Endothelial cell of umbilical vein (primary cell): ENCODE data around the gene KCNK2. TPM values are rescaled to one million over a fixed set of nuclear protein-coding genes. Genes with fewer than 3 reads are reported as not detected.

ENCODE experiments used
- BruUV-seq: library from RNA; stranded (reverse); fragments of 400-500 nt; replicated peaks from 2 replicates; lab custom pipeline; 2021; lab: Mats Ljungman, UMichigan
- CTCF ChIA-PET: fragments of 300-600, 350-600 bp; sonication (Branson Sonifier 250); formaldehyde crosslinking; loops from one replicate; lab custom pipeline; 2021; ENCODE audit warnings: antibody characterized with exemption, inconsistent platforms; lab: Charles Lee
- POLR2A ChIA-PET: fragments of 300-600, 350-600 bp; sonication (Branson Sonifier 250); formaldehyde crosslinking; loops from one replicate; lab custom pipeline; 2021; ENCODE audit warnings: antibody characterized with exemption, inconsistent platforms; lab: Charles Lee
- DNase-seq: peaks from one replicate; pipeline ENCODE4 v3.0.0-alpha.2; 2011; ENCODE audit warnings: low read depth, low spot score
- FAIRE-seq: peaks from 2 replicates; lab custom pipeline; 2011; peaks lifted over from hg19 to GRCh38; lab: Jason Lieb, UNC
- H2AFZ ChIP-seq: 2 replicates; pipeline ENCODE4 v1.6.0; 2012; ENCODE audit warnings: low read depth, low read length, control low read depth, inconsistent platforms
- H3K27ac ChIP-seq: 2 replicates; pipeline ENCODE4 v1.5.1; 2011; ENCODE audit warnings: low read depth, mild to moderate bottlenecking, control low read depth, low read length, moderate library complexity; ENCODE audit not compliant: insufficient read depth
- H3K27me3 ChIP-seq, 2 experiments: 2 replicates each; pipeline versions ENCODE4 v1.6.0 to v1.6.1; 2011; ENCODE audit warnings: low read length in 2 of 2, mixed read lengths in 1 of 2; ENCODE audit not compliant: control insufficient read depth in 2 of 2, insufficient read depth in 2 of 2
- H3K36me3 ChIP-seq, 2 experiments: 2 replicates in 1 of 2; 3 replicates in 1 of 2; pipeline ENCODE4 v1.5.1; 2011; ENCODE audit warnings: low read length in 2 of 2, mild to moderate bottlenecking in 1 of 2, moderate library complexity in 1 of 2; ENCODE audit not compliant: control insufficient read depth in 2 of 2, insufficient read depth in 2 of 2; ENCODE audit errors: extremely low read depth in 1 of 2
- H3K4me1 ChIP-seq: 3 replicates; pipeline ENCODE4 v1.5.1; 2011; ENCODE audit warnings: mild to moderate bottlenecking, low read length; ENCODE audit not compliant: control insufficient read depth, insufficient read depth; ENCODE audit errors: extremely low read depth
- H3K4me2 ChIP-seq: 2 replicates; pipeline ENCODE4 v1.6.1; 2011; ENCODE audit warnings: low read length, control low read depth, mixed read lengths; ENCODE audit not compliant: insufficient read depth
- H3K4me3 ChIP-seq, 3 experiments: fragments of 200-600 bp in 1 of 3; sonication (generic), shearing (Covaris generic) in 1 of 3; replicated peaks in 1 of 3; 2 replicates each; pipeline ENCODE4 v1.5.1; 2011 to 2016; ENCODE audit warnings: control low read depth in 3 of 3, low read length in 3 of 3, mild to moderate bottlenecking in 2 of 3, inconsistent platforms in 1 of 3, low read depth in 1 of 3, moderate library complexity in 1 of 3; ENCODE audit not compliant: insufficient read depth in 1 of 3
- H3K79me2 ChIP-seq: 2 replicates; pipeline ENCODE4 v1.6.0; 2012; ENCODE audit warnings: low read length, inconsistent platforms; ENCODE audit not compliant: control insufficient read depth, insufficient read depth
- H3K9ac ChIP-seq: replicated peaks from 2 replicates; pipeline ENCODE3; 2011; ENCODE audit warnings: low read length, control low read depth; ENCODE audit not compliant: insufficient read depth; ENCODE audit errors: extremely low read depth
- H3K9me1 ChIP-seq: replicated peaks from 3 replicates; pipeline ENCODE4 v1.6.0; 2011; ENCODE audit warnings: mild to moderate bottlenecking, low read length; ENCODE audit not compliant: control insufficient read depth, insufficient read depth; ENCODE audit errors: extremely low read depth
- H3K9me3 ChIP-seq: replicated peaks from 2 replicates; pipeline ENCODE4 v1.5.1; 2012; ENCODE audit warnings: low read length, inconsistent platforms; ENCODE audit not compliant: control insufficient read depth, insufficient read depth
- H4K20me1 ChIP-seq: replicated peaks from 2 replicates; pipeline ENCODE3; 2011; ENCODE audit warnings: mild to moderate bottlenecking, low read length; ENCODE audit not compliant: control insufficient read depth, insufficient read depth; ENCODE audit errors: extremely low read depth
- EZH2 ChIP-seq: IDR thresholded peaks from 2 replicates; pipeline ENCODE4 v1.6.1; 2012; ENCODE audit warnings: borderline replicate concordance, low read depth, mild to moderate bottlenecking, moderate library complexity, low read length, inconsistent platforms; ENCODE audit not compliant: severe bottlenecking
- FOS ChIP-seq: IDR thresholded peaks from 2 replicates; pipeline ENCODE4 v1.6.1; 2011; ENCODE audit warnings: mild to moderate bottlenecking, low read length, moderate library complexity, borderline replicate concordance; ENCODE audit not compliant: insufficient read depth
- GATA2 ChIP-seq: IDR thresholded peaks from 2 replicates; pipeline ENCODE4 v1.7.0; 2011; ENCODE audit warnings: low read depth, mild to moderate bottlenecking, moderate library complexity, mixed read lengths, low read length; ENCODE audit not compliant: insufficient read length, insufficient read depth
- JUN ChIP-seq: IDR thresholded peaks from 2 replicates; pipeline ENCODE4 v1.6.1; 2011; ENCODE audit warnings: borderline replicate concordance, low read depth; ENCODE audit not compliant: insufficient read length, insufficient read depth
- MYC ChIP-seq: IDR thresholded peaks from one replicate; pipeline ENCODE4 v1.6.1; 2011; ENCODE audit warnings: mild to moderate bottlenecking, low read depth, low read length
- POLR2A ChIP-seq: IDR thresholded peaks from 2 replicates; pipeline ENCODE4 v1.6.1; 2012; ENCODE audit warnings: low read depth, mild to moderate bottlenecking, control low read depth, low read length
- POLR2AphosphoS5 ChIP-seq: IDR thresholded peaks from 2 replicates; pipeline ENCODE4 v1.6.1; 2012; ENCODE audit warnings: low read depth, mild to moderate bottlenecking, control low read depth, low read length, moderate library complexity; ENCODE audit not compliant: insufficient read depth
- dilution Hi-C: fragments of 300-500 bp; cut with MboI; formaldehyde crosslinking; loops from one replicate; pipeline ENCODE4 v1.15.0; 2019; ENCODE audit warnings: low sequenced_read_pairs; ENCODE audit not compliant: extremely low pct_ligation_motif_present
- intact Hi-C: fragments of 100-400 bp; cut with micrococcal nuclease; formaldehyde crosslinking; loops from one replicate; pipeline ENCODE4 v1.10.0; 2022
- polyA plus RNA-seq, 4 experiments: library from polyadenylated mRNA; depleted of rRNA in 3 of 4; stranded (reverse) in 3 of 4; unstranded in 1 of 4; fragments of >200 nt; gene quantifications; 2 replicates each; pipeline versions ENCODE4 v1.2.1 to v1.2.3, GENCODE V29; 2011 to 2012; ENCODE audit warnings: missing spikeins in 1 of 4
- total RNA-seq: library from RNA; stranded (reverse); gene quantifications from 2 replicates; pipeline ENCODE4 v1.2.3, GENCODE V29; 2021
- TF ChIP-seq, protein P1 (sequence below), 2 donors: IDR thresholded peaks; 1 replicate in 1 of 2; 2 replicates in 1 of 2; pipeline ENCODE4 v1.5.1; 2011; ENCODE audit warnings: low read length in 2 of 2, mild to moderate bottlenecking in 2 of 2, moderate library complexity in 2 of 2, control low read depth in 1 of 2, inconsistent platforms in 1 of 2, low read depth in 1 of 2; ENCODE audit not compliant: insufficient read depth in 1 of 2; ENCODE audit errors: extremely low read depth in 1 of 2
- TF ChIP-seq, protein P2 (sequence below): IDR thresholded peaks from 2 replicates; pipeline ENCODE4 v1.6.1; 2011; ENCODE audit not compliant: insufficient read depth, insufficient read length

The KCNK2 gene
- total and polyA plus RNA-seq, 2 donors (not counting 3 experiments of a cell fraction or from before 2014, with no cell fraction given) = 0.08 to 0.46 TPM

DNA sequence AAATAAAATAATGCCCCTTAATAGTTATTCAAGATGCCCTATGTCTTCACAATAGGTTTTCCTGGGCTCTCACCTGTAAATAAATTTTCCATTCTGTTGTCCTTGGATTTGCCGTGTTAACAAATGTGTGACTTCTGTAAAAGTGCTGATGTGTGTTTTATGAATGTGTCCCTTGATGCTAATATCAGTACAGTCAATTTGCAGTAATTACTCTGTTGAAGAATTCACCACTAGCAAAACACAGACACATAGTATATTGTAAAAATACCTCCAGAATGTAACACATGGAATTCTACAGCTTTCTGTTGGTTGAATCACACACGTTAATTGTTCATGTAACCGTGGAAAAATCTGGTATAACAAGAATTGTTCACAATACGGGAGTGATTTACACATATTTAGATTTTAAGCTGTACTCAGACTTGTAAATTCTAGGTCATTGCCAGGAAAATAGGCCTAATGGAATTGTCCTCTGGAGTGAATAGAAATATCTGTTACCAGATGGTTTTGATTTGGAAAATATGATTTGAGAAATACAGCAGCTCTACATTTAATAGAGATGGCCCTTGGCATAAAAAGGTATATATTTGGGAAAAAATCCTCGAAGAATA, 36.7 kb upstream of the KCNK2 start:
- H4K20me1 ChIP-seq = no peaks in the 10 kb centered on the region
- H2AFZ ChIP-seq = no peak overlapping the region
- ChIA-PET POLR2A (no interaction called here), CTCF (interaction anchor here (1.4 to 2.0 kb wide), 4 partner anchors 12 to 135 kb away, joined by 3 to 5 read pairs (median 4); no protein-coding TSS in a partner anchor)
- DNase-seq (no peak), FAIRE-seq (no peak)
- intact Hi-C loops = no loop called here
- no peaks in the 10 kb centered on the region for H3K27me3 ChIP-seq
- no peak overlapping the region for H3K27ac ChIP-seq
- H3K79me2 ChIP-seq = no peaks in the 10 kb centered on the region
- H3K9me1 ChIP-seq = no peaks in the 10 kb centered on the region
- no TSS peak for BruUV-seq
- H3K4me2 ChIP-seq = no peak overlapping the region
- H3K36me3 ChIP-seq = no peaks in the 10 kb centered on the region
- H3K4me1 ChIP-seq = no peaks in the 10 kb centered on the region
- no peak overlapping the region for H3K9ac ChIP-seq
- H3K9me3 ChIP-seq = no peaks in the 10 kb centered on the region
- dilution Hi-C loops = no loop called here
- TF ChIP-seq, protein P1, sequence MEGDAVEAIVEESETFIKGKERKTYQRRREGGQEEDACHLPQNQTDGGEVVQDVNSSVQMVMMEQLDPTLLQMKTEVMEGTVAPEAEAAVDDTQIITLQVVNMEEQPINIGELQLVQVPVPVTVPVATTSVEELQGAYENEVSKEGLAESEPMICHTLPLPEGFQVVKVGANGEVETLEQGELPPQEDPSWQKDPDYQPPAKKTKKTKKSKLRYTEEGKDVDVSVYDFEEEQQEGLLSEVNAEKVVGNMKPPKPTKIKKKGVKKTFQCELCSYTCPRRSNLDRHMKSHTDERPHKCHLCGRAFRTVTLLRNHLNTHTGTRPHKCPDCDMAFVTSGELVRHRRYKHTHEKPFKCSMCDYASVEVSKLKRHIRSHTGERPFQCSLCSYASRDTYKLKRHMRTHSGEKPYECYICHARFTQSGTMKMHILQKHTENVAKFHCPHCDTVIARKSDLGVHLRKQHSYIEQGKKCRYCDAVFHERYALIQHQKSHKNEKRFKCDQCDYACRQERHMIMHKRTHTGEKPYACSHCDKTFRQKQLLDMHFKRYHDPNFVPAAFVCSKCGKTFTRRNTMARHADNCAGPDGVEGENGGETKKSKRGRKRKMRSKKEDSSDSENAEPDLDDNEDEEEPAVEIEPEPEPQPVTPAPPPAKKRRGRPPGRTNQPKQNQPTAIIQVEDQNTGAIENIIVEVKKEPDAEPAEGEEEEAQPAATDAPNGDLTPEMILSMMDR (IDR thresholded peaks at IDR 0.05; ENCODE audit: extremely low read depth in 1 of 2, insufficient read depth in 1 of 2, low read depth in 1 of 2, low read length in 2 of 2) = no peak
- TF ChIP-seq, protein P2, sequence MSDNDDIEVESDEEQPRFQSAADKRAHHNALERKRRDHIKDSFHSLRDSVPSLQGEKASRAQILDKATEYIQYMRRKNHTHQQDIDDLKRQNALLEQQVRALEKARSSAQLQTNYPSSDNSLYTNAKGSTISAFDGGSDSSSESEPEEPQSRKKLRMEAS = no peak
- TF ChIP-seq FOS (no peak), EZH2 (no peak), MYC (no peak), JUN (no peak), GATA2 (no peak), POLR2A (no peak), POLR2AphosphoS5 (no peak)
- H3K4me3 ChIP-seq = no peak overlapping the region
